ENCODE measurements around the gene LRRK2.

The LRRK2 gene

DNA sequence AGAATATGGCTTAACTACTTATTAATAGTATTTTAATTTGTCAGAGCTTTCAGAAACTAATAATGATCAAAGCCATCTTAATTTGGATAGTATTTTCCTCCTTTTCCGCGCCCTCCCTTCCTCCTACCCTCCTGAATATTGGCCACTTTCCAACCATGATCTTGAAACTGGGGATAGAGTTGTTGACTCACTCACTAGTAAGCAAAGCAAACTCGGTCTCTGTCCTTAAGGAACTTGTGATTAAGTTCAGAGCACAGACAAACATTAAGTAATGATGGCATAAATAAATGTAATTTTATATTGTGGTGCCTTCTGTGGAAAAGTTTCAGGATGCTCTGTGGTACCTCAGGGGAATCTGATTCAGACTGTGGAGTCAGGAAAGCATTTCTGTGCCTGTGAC is 75.7 kb downstream of the LRRK2 start:
- no peaks in the 10 kb centered on the region for H3K9me3 ChIP-seq (ENCODE audit: insufficient read depth, low read depth, low read length)
- H3K9ac ChIP-seq (ENCODE audit: low read depth, low read length), result no peak overlapping the region
- no peaks in the 10 kb centered on the region for H3K4me1 ChIP-seq (ENCODE audit: insufficient read depth, low read length)
- no peaks in the 10 kb centered on the region for H3K27me3 ChIP-seq (ENCODE audit: insufficient read depth, low read length)
- H3K4me3 ChIP-seq (ENCODE audit: low read length), result no peak overlapping the region
- H3K27ac ChIP-seq (ENCODE audit: low read length), result no peak overlapping the region
- no peaks in the 10 kb centered on the region for H3K36me3 ChIP-seq (ENCODE audit: insufficient read depth, low read depth, low read length)

DNA sequence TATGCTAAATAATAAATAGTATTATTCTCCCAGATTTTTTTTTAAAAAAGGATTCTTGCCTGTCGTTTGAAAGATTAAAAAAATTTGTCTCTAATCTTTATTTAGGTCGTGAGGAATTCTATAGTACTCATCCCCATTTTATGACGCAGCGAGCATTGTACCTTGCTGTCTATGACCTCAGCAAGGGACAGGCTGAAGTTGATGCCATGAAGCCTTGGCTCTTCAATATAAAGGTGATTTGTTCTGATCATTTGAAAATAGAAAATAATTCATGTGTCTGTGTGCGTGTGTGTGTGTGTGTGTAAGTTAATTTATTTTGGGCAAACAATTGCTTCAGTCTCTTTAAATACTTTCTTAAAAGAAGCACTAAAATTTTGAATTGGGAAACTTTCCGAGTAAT is 84.2 kb downstream of the LRRK2 start:
- H3K4me1 ChIP-seq (ENCODE audit: insufficient read depth, low read length), result no peaks in the 10 kb centered on the region
- H3K9ac ChIP-seq (ENCODE audit: low read depth, low read length), result no peak overlapping the region
- H3K27ac ChIP-seq (ENCODE audit: low read length), result no peak overlapping the region
- H3K4me3 ChIP-seq (ENCODE audit: low read length), result no peak overlapping the region
- H3K36me3 ChIP-seq (ENCODE audit: insufficient read depth, low read depth, low read length), result no peaks in the 10 kb centered on the region
- H3K9me3 ChIP-seq (ENCODE audit: insufficient read depth, low read depth, low read length), result no peaks in the 10 kb centered on the region; the same call in 1 of the 2 replicates
- no peaks in the 10 kb centered on the region for H3K27me3 ChIP-seq (ENCODE audit: insufficient read depth, low read length)

DNA sequence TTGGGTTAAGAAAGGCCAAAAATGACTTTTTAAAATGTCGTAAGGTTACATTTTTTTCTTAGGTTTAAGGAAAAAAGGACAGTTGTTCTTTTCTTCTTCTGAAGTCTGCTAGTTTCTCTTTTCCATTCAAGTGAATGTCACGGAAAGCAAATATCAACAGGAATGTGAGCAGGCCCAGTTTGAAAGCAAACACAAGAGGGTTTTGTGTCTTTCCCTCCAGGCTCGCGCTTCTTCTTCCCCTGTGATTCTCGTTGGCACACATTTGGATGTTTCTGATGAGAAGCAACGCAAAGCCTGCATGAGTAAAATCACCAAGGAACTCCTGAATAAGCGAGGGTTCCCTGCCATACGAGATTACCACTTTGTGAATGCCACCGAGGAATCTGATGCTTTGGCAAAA is 85.4 kb downstream of the LRRK2 start:
- H3K36me3 ChIP-seq (ENCODE audit: insufficient read depth, low read depth, low read length), result no peaks in the 10 kb centered on the region
- H3K9me3 ChIP-seq (ENCODE audit: insufficient read depth, low read depth, low read length), result no peaks in the 10 kb centered on the region; the same call in 1 of the 2 replicates
- H3K9ac ChIP-seq (ENCODE audit: low read depth, low read length), result no peak overlapping the region
- no peak overlapping the region for H3K27ac ChIP-seq (ENCODE audit: low read length)
- H3K4me3 ChIP-seq (ENCODE audit: low read length), result no peak overlapping the region
- H3K27me3 ChIP-seq (ENCODE audit: insufficient read depth, low read length), result no peaks in the 10 kb centered on the region
- H3K4me1 ChIP-seq (ENCODE audit: insufficient read depth, low read length), result no peaks in the 10 kb centered on the region

DNA sequence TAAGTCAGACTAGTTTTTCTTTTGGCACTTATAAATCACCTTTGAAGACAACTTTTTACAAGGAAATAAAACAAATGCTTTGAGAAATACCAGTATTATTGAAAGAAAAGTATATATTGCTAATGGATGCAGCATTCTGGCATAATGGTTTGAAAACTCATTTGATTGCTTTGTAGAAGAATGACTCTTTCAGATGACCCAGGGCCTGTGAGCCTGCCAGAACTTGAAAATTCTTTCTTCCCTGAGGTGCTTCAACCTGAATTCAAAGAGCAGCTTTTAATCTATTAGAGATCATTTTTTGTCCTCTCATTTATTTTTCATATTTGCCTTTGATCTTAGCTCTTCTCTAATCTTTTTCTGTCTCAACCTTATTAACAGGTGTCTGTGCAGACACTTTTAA is 87.4 kb downstream of the LRRK2 start:
- Histone ChIP-seq H3K36me3 (ENCODE audit: insufficient read depth, low read depth, low read length) (no peaks in the 10 kb centered on the region), H3K4me1 (ENCODE audit: insufficient read depth, low read length) (no peaks in the 10 kb centered on the region), H3K9me3 (ENCODE audit: insufficient read depth, low read depth, low read length) (no peaks in the 10 kb centered on the region; the same call in 1 of the 2 replicates), H3K4me3 (ENCODE audit: low read length) (no peak overlapping the region), H3K9ac (ENCODE audit: low read depth, low read length) (no peak overlapping the region), H3K27ac (ENCODE audit: low read length) (no peak overlapping the region), H3K27me3 (ENCODE audit: insufficient read depth, low read length) (no peaks in the 10 kb centered on the region)

DNA sequence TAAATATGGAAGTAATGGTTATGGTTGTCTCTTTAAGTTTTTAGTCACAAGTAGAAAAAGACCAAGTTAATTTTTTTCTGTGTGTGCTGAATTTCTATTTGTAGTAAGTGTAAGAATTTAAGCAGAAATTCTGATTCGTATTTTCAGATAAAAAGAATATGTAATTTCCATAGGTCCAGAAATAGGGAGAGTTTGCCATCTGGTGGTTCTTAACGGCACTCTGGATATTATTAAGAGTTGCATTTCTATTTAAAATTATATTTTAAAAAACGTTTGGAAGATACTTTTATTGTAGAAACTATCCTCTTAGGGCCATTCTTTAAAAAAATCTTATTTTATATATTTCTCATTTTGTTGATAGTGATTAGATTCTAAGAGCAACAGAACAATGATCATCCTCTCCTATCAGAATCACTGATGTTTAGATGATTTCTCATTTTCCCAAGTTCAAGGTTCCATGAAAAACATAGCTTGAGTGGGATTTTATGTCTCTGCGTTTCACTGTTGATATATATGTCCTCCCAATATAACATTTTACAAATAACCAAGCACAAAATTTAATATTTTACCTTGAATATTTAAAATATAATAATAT is 88.3 kb downstream of the LRRK2 start:
- Histone ChIP-seq H3K4me3 (ENCODE audit: low read length) (no peak overlapping the region), H3K27me3 (ENCODE audit: insufficient read depth, low read length) (no peaks in the 10 kb centered on the region), H3K27ac (ENCODE audit: low read length) (no peak overlapping the region), H3K9me3 (ENCODE audit: insufficient read depth, low read depth, low read length) (no peaks in the 10 kb centered on the region; the same call in 1 of the 2 replicates), H3K9ac (ENCODE audit: low read depth, low read length) (no peak overlapping the region), H3K36me3 (ENCODE audit: insufficient read depth, low read depth, low read length) (no peaks in the 10 kb centered on the region), H3K4me1 (ENCODE audit: insufficient read depth, low read length) (no peaks in the 10 kb centered on the region)

DNA sequence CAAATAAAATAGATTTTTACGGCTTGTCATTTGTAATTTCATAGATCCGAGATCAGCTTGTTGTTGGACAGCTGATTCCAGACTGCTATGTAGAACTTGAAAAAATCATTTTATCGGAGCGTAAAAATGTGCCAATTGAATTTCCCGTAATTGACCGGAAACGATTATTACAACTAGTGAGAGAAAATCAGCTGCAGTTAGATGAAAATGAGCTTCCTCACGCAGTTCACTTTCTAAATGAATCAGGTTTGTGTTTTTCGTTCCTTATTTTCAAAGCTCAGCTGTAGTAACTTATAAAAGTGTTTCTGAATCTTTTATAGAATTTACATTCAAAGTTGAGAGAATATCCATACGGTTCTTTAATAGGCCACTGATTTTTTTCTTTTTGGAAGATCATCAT is 89.1 kb downstream of the LRRK2 start:
- H3K4me3 ChIP-seq (ENCODE audit: low read length), result no peak overlapping the region
- H3K9ac ChIP-seq (ENCODE audit: low read depth, low read length), result no peak overlapping the region
- no peak overlapping the region for H3K27ac ChIP-seq (ENCODE audit: low read length)
- no peaks in the 10 kb centered on the region for H3K36me3 ChIP-seq (ENCODE audit: insufficient read depth, low read depth, low read length)
- H3K4me1 ChIP-seq (ENCODE audit: insufficient read depth, low read length), result no peaks in the 10 kb centered on the region
- H3K27me3 ChIP-seq (ENCODE audit: insufficient read depth, low read length), result no peaks in the 10 kb centered on the region
- H3K9me3 ChIP-seq (ENCODE audit: insufficient read depth, low read depth, low read length), result no peaks in the 10 kb centered on the region

DNA sequence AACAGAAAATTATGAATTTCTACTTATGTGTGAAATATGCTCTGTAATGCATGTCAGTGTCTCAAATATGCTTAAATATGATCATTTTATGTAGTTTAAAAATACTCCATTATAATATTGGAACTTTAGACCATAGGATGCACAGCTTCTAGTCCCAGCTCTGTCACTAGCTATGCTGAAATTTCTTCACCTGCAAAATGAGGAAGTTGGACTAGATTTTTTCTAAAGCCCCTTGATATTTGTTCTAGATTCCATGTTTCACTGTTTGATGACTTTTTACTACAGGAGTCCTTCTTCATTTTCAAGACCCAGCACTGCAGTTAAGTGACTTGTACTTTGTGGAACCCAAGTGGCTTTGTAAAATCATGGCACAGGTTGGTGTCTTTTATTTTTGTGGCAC is 90.1 kb downstream of the LRRK2 start:
- Histone ChIP-seq H3K36me3 (ENCODE audit: insufficient read depth, low read depth, low read length) (no peaks in the 10 kb centered on the region), H3K4me3 (ENCODE audit: low read length) (no peak overlapping the region), H3K27me3 (ENCODE audit: insufficient read depth, low read length) (no peaks in the 10 kb centered on the region), H3K27ac (ENCODE audit: low read length) (no peak overlapping the region), H3K4me1 (ENCODE audit: insufficient read depth, low read length) (no peaks in the 10 kb centered on the region), H3K9ac (ENCODE audit: low read depth, low read length) (no peak overlapping the region), H3K9me3 (ENCODE audit: insufficient read depth, low read depth, low read length) (no peaks in the 10 kb centered on the region)

DNA sequence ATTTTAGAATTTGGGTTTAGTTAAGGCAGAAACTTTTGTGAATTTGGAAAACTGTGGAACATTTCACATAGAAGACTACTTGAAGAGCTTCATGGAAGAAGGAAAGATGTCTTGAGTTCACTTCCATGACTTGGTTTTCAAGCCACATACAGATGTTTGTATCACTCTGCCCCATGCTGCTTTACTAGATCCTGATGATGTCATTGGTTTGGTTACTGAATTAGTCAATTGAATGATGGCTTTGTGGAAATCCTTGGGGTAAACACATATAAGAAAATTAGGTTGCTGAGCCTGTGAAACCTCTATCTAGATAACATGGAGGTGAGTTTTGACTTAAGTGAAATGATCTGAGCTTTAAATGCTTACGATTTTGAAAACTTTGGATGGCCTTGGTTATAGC is 90.6 kb downstream of the LRRK2 start:
- Histone ChIP-seq H3K9ac (ENCODE audit: low read depth, low read length) (no peak overlapping the region), H3K36me3 (ENCODE audit: insufficient read depth, low read depth, low read length) (no peaks in the 10 kb centered on the region), H3K27me3 (ENCODE audit: insufficient read depth, low read length) (no peaks in the 10 kb centered on the region), H3K4me1 (ENCODE audit: insufficient read depth, low read length) (no peaks in the 10 kb centered on the region), H3K4me3 (ENCODE audit: low read length) (no peak overlapping the region), H3K27ac (ENCODE audit: low read length) (no peak overlapping the region), H3K9me3 (ENCODE audit: insufficient read depth, low read depth, low read length) (no peaks in the 10 kb centered on the region)

DNA sequence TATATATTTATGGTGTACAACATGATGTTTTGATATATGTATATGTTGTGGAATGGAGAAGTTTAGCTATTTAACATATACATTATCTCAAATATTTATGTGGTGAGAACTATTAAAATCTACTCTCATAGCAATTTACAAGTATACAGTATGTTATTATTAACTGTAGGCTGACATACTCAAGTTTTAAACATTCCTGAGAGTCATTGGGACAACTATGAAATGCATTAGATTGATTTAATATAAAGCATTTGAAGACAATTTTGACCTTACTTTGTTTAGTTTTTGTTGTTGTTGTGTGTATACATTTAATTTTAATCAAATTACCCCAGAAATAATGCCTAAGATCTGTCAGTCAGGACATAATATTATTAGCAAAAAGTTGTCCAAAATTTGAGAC is 99.5 kb downstream of the LRRK2 start:
- Histone ChIP-seq H3K9me3 (ENCODE audit: insufficient read depth, low read depth, low read length) (no peaks in the 10 kb centered on the region), H3K4me3 (ENCODE audit: low read length) (no peak overlapping the region), H3K9ac (ENCODE audit: low read depth, low read length) (no peak overlapping the region), H3K27ac (ENCODE audit: low read length) (no peak overlapping the region), H3K36me3 (ENCODE audit: insufficient read depth, low read depth, low read length) (no peaks in the 10 kb centered on the region), H3K4me1 (ENCODE audit: insufficient read depth, low read length) (no peaks in the 10 kb centered on the region), H3K27me3 (ENCODE audit: insufficient read depth, low read length) (no peaks in the 10 kb centered on the region)

DNA sequence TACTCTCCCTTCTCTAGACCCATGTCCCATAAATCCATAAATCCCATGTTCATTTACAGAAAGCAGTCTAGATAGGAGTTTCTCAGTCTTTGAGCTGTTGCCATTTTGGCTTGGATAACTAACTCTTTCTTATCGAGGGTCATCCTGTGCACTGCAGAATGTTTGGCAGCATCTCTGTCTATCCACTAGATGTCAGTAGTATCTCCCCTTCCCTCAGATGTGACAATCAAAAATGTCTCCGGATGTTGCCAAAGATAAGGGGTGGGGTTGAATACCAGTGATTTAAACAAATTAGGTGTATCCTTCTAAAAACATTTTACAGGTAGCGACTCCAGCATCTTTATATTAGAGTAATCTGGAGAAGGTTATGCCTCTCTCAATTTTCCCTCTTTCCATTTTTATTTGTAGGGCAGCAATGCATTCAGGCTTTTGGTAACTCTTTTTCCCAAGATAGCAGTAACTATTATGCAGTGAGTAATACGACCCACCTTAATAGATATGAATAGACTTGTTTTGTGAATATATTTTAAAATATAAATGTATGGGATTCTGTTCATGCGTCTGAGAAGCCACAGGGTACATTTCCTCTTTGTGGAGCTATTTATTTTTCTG is 100.7 kb downstream of the LRRK2 start:
- Histone ChIP-seq H3K9me3 (ENCODE audit: insufficient read depth, low read depth, low read length) (peaks cover 6% of the 10 kb centered on the region; the same call in 1 of the 2 replicates), H3K27ac (ENCODE audit: low read length) (no peak overlapping the region), H3K27me3 (ENCODE audit: insufficient read depth, low read length) (no peaks in the 10 kb centered on the region), H3K9ac (ENCODE audit: low read depth, low read length) (no peak overlapping the region), H3K4me3 (ENCODE audit: low read length) (no peak overlapping the region), H3K4me1 (ENCODE audit: insufficient read depth, low read length) (no peaks in the 10 kb centered on the region), H3K36me3 (ENCODE audit: insufficient read depth, low read depth, low read length) (no peaks in the 10 kb centered on the region)

DNA sequence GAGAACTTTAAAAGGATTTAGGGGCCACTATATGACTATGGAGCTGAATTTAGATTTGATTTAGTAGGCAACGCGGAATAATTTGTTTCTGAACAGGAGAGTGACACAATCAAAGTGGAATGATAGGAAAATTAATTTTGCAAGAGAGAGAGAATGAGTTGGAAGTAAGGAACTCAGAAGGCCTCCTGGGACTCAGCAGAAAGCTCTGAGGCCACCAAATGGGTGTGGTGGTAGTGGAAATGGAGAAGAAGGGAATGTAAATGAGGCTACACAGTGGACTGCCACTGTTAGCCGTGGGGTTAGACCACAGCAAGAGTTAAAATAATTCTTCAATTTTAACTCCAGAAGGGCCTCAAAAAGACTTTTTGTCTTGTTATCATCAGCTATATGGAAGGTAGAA is 102.7 kb downstream of the LRRK2 start:
- Histone ChIP-seq H3K9me3 (ENCODE audit: insufficient read depth, low read depth, low read length) (peaks cover 21% of the 10 kb centered on the region), H3K36me3 (ENCODE audit: insufficient read depth, low read depth, low read length) (no peaks in the 10 kb centered on the region), H3K4me1 (ENCODE audit: insufficient read depth, low read length) (no peaks in the 10 kb centered on the region), H3K27me3 (ENCODE audit: insufficient read depth, low read length) (no peaks in the 10 kb centered on the region), H3K4me3 (ENCODE audit: low read length) (no peak overlapping the region), H3K9ac (ENCODE audit: low read depth, low read length) (no peak overlapping the region), H3K27ac (ENCODE audit: low read length) (no peak overlapping the region)

DNA sequence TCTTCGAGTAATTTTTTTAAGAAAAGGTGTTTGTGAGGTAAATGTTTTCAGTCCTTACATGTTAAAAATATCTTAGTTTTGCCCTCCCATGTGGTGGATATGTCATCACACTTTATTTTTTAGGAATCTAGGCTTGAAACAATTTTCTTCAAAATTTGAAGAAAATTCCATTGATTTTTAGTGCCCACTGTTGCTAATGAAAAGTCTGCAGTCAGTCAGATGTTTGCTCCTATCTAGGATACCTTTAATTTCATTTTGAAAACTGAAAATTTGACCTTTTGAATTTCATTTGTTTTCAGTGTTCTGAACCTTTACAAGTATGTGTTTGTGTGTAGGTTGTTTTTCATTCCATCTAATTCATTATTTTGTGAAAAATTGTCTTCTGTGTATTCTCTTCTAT is 105.4 kb downstream of the LRRK2 start:
- Histone ChIP-seq H3K27me3 (ENCODE audit: insufficient read depth, low read length) (no peaks in the 10 kb centered on the region), H3K9ac (ENCODE audit: low read depth, low read length) (no peak overlapping the region), H3K27ac (ENCODE audit: low read length) (no peak overlapping the region), H3K4me3 (ENCODE audit: low read length) (no peak overlapping the region), H3K4me1 (ENCODE audit: insufficient read depth, low read length) (no peaks in the 10 kb centered on the region), H3K9me3 (ENCODE audit: insufficient read depth, low read depth, low read length) (peaks cover 21% of the 10 kb centered on the region), H3K36me3 (ENCODE audit: insufficient read depth, low read depth, low read length) (no peaks in the 10 kb centered on the region)
